Stimulated activated CD8-positive, alpha-beta memory T cell treated with anti-CD3 and anti-CD28 coated beads, Interleukin-15, amount 100 ng/mL, for 48 hours (primary cell): ENCODE measurements around the gene ING1.

Experiments
- DNase-seq, 2 donors: peaks; one replicate each; pipeline ENCODE4 v3.0.0-alpha.2; 2020; ENCODE audit warnings: low read depth in 2 of 2

The ING1 gene

GRCh38 chr13:110772091-110772984, 58.8 kb downstream of the ING1 start:
- DNase-seq: no peak
